Thoracic aorta (tissue), 2 donors: Measurements from ENCODE around the gene ELP2. TPM values are rescaled to one million over a fixed set of nuclear protein-coding genes. Genes with fewer than 3 reads are reported as not detected.

Experiments used
- ATAC-seq: fragments of 150-250 bp; one replicate; pipeline ENCODE4 v1.8.0; 2017; ENCODE audit warnings: low read depth; ENCODE audit not compliant: insufficient number of reproducible peaks, low FRiP score
- DNase-seq: peaks from one replicate; pipeline ENCODE4 v3.0.0-alpha.2; 2020; ENCODE audit warnings: low spot score
- H3K27ac ChIP-seq, 2 donors: fragments of 200-600 bp; sonication (generic); 1 replicate in 1 of 2; 2 replicates in 1 of 2; pipeline ENCODE4 v1.5.1; 2016; ENCODE audit warnings: mild to moderate bottlenecking in 2 of 2, moderate library complexity in 2 of 2
- H3K27me3 ChIP-seq: fragments of 200-600 bp; sonication (generic); replicated peaks from 2 replicates; pipeline ENCODE4 v1.6.0; 2016; ENCODE audit warnings: mild to moderate bottlenecking; ENCODE audit not compliant: insufficient read depth
- H3K36me3 ChIP-seq: fragments of 200-600 bp; sonication (generic); one replicate; pipeline ENCODE4 v1.5.1; 2016
- H3K4me1 ChIP-seq, 2 donors: fragments of 200-600 bp; sonication (generic); 1 replicate in 1 of 2; 2 replicates in 1 of 2; pipeline versions ENCODE4 v1.5.1 to v1.6.0; 2016; ENCODE audit warnings: low read depth in 2 of 2, mild to moderate bottlenecking in 1 of 2; ENCODE audit not compliant: control insufficient read depth in 1 of 2
- H3K4me3 ChIP-seq: fragments of 200-600 bp; sonication (generic); 2 replicates; pipeline ENCODE4 v1.5.1; 2016; ENCODE audit warnings: mild to moderate bottlenecking
- H3K9me3 ChIP-seq: fragments of 200-600 bp; sonication (generic); 2 replicates; pipeline ENCODE4 v1.5.1; 2016
- total RNA-seq, 2 donors: library from RNA; depleted of rRNA; stranded (reverse); fragments of >200 nt; gene quantifications; one replicate each; pipeline versions ENCODE4 v1.1.0 to v1.2.3, GENCODE V29; 2016
- TF ChIP-seq, protein P1 (sequence below): fragments of 200-600 bp; sonication (generic); IDR thresholded peaks from one replicate; pipeline ENCODE4 v1.5.1; 2019; ENCODE audit warnings: antibody characterized with exemption

The ELP2 gene
- total RNA-seq, 2 donors from 2014 or later, result 59.0 to 66.6 TPM

DNA sequence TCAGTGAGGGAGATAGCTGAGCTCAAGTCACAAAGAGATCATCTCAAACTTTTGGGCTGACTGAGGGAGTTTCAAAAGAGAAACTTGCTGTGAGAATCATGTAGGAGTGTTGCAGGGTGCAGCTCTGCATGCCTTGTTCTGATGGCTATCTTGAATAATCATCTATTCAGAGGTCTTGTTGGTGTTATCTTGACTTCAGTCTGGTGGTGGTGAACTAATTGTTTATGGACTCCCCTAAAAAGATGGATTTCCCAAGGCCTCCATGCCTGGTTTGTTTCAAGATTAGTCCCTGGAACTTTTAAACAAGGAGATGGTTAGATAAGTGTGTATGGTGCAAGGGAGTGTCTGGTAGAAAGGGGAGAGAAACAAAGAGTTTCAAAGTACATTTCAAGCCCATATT lies 30.4 kb upstream of the ELP2 start:
- Histone ChIP-seq H3K27ac (no peak overlapping the region), H3K4me3 (no peak overlapping the region), H3K36me3 (no peaks in the 10 kb centered on the region), H3K4me1 (no peaks in the 10 kb centered on the region), H3K9me3 (no peaks in the 10 kb centered on the region), H3K27me3 (no peaks in the 10 kb centered on the region)
- no peak for DNase-seq
- no peak for ATAC-seq
- TF ChIP-seq, protein P1, sequence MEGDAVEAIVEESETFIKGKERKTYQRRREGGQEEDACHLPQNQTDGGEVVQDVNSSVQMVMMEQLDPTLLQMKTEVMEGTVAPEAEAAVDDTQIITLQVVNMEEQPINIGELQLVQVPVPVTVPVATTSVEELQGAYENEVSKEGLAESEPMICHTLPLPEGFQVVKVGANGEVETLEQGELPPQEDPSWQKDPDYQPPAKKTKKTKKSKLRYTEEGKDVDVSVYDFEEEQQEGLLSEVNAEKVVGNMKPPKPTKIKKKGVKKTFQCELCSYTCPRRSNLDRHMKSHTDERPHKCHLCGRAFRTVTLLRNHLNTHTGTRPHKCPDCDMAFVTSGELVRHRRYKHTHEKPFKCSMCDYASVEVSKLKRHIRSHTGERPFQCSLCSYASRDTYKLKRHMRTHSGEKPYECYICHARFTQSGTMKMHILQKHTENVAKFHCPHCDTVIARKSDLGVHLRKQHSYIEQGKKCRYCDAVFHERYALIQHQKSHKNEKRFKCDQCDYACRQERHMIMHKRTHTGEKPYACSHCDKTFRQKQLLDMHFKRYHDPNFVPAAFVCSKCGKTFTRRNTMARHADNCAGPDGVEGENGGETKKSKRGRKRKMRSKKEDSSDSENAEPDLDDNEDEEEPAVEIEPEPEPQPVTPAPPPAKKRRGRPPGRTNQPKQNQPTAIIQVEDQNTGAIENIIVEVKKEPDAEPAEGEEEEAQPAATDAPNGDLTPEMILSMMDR, result no peak

- no peak for ATAC-seq
- Histone ChIP-seq H3K36me3 (no peaks in the 10 kb centered on the region), H3K9me3 (no peaks in the 10 kb centered on the region), H3K27ac (no peak overlapping the region), H3K4me3 (no peak overlapping the region), H3K4me1 (no peaks in the 10 kb centered on the region), H3K27me3 (no peaks in the 10 kb centered on the region)
- no peak for DNase-seq
- TF ChIP-seq, protein P1, result no peak
Observed at GRCh38 chr18:36101943-36102342, 27.8 kb upstream of the ELP2 start.

DNA sequence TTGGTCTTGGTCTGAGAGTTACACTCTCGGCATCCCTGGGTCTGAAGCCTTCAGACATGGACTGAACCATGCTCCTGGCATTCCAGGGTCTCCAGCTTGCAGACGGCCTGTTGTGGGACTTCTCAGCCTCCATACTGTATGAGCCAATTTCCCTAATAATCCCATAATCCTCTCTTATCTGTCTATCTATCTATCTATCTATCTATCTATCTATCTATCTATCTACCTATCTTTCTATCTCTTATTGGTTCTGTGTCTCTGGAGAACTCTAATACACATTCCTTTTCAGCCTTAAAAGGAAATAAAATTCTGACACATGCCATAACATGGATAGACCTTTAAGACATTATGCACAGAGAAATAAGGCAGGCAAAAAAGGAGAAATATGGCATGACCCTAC lies 24.9 kb upstream of the ELP2 start:
- H3K9me3 ChIP-seq, result no peaks in the 10 kb centered on the region

DNA sequence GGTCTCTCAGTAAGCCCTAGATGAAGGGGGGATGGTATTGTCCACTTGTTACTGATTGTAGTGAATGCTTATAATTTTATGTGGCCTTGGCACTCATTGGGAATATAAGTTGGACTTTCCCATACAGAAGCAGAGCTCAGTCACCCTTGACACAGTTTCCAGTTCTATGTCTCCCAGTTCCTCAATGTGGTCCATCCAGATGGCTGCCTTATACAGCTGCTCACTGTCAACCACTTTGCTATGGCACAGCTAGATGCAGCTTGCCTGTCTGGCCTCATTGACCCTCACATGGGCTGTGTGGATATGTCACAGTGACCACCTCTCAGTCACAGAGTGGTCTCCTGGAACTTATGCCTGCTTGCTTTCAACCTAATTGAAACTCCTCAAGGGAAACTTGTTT lies 22.2 kb upstream of the ELP2 start:
- TF ChIP-seq, protein P1, result no peak
- ATAC-seq (no peak), DNase-seq (no peak)
- Histone ChIP-seq H3K4me1 (no peaks in the 10 kb centered on the region), H3K4me3 (no peak overlapping the region), H3K36me3 (peaks cover 9% of the 10 kb centered on the region), H3K9me3 (no peaks in the 10 kb centered on the region), H3K27ac (no peak overlapping the region), H3K27me3 (no peaks in the 10 kb centered on the region)

More for the DNA sequence above, 24.9 kb upstream of the ELP2 start:
- DNase-seq (no peak), ATAC-seq (no peak)
- TF ChIP-seq, protein P1, result no peak
- Histone ChIP-seq H3K4me3 (no peak overlapping the region), H3K4me1 (no peaks in the 10 kb centered on the region), H3K27me3 (no peaks in the 10 kb centered on the region), H3K36me3 (no peaks in the 10 kb centered on the region), H3K27ac (no peak overlapping the region)

- DNase-seq, result no peak
- TF ChIP-seq, protein P1, result no peak
- Histone ChIP-seq H3K27me3 (no peaks in the 10 kb centered on the region), H3K4me3 (no peak overlapping the region), H3K9me3 (no peaks in the 10 kb centered on the region), H3K4me1 (no peaks in the 10 kb centered on the region), H3K36me3 (peaks cover 14% of the 10 kb centered on the region), H3K27ac (no peak overlapping the region)
- ATAC-seq, result no peak
Observed at GRCh38 chr18:36108196-36108595, 21.5 kb upstream of the ELP2 start.
